SK-N-MC (cell line): Measurements from ENCODE around the gene ZNF628.

Experiments used
- DNase-seq: peaks from one replicate; pipeline ENCODE4 v3.0.0-alpha.2; 2011; ENCODE audit warnings: low read depth, low spot score
- H3K27ac ChIP-seq: fragments of 200-600 bp; sonication (generic); 2 replicates; pipeline ENCODE4 v1.5.1; 2016; ENCODE audit warnings: mixed run types
- H3K36me3 ChIP-seq: fragments of 200-600 bp; sonication (generic); 2 replicates; pipeline ENCODE4 v1.6.1; 2017; ENCODE audit warnings: antibody characterized with exemption, low read length, mixed read lengths; ENCODE audit not compliant: insufficient read depth
- H3K4me3 ChIP-seq: fragments of 200-600 bp; sonication (generic); 2 replicates; pipeline ENCODE4 v1.5.1; 2016
- H3K9ac ChIP-seq: fragments of 200-600 bp; sonication (generic); 2 replicates; pipeline ENCODE4 v1.8.0; 2017; ENCODE audit warnings: mixed run types, mixed read lengths; ENCODE audit not compliant: insufficient read length
- H3K9me3 ChIP-seq: fragments of 200-600 bp; sonication (generic); 2 replicates; pipeline ENCODE4 v1.6.1; 2017; ENCODE audit warnings: low read depth, mild to moderate bottlenecking, antibody characterized with exemption, low read length, moderate library complexity, mixed read lengths
- EZH2 ChIP-seq: fragments of 200-600 bp; sonication (generic); IDR thresholded peaks from one replicate; pipeline ENCODE4 v1.6.1; 2017; ENCODE audit warnings: antibody characterized with exemption
- FOXP2 ChIP-seq: optimal IDR thresholded peaks from 2 replicates; pipeline ENCODE3; 2011; ENCODE audit warnings: mild to moderate bottlenecking, moderate library complexity; ENCODE audit not compliant: insufficient read depth; ENCODE audit errors: extremely low read length, control extremely low read depth
- POLR2AphosphoS5 ChIP-seq: IDR thresholded peaks from 2 replicates; pipeline ENCODE4 v1.6.1; 2012; ENCODE audit warnings: mild to moderate bottlenecking, low read depth, low read length, borderline replicate concordance

The ZNF628 gene

GRCh38 chr19:55476100-55476775, at the start of gene ZNF628:
Gene ZNF628 (plus strand): TSS chr19:55476617. CDS start chr19:55479911, 3,294 bp downstream.
- peak within 1 kb of the TSS; percentile 89 for H3K4me3 ChIP-seq
- no peaks in the 10 kb centered on the region for H3K36me3 ChIP-seq
- TF ChIP-seq EZH2 (no peak), POLR2AphosphoS5 (peak; percentile 58)
- peak; percentile 89 for DNase-seq
- peak within 1 kb of the TSS; percentile 95 for H3K27ac ChIP-seq
- peak within 1 kb of the TSS; percentile 88 for H3K9ac ChIP-seq
- H3K9me3 ChIP-seq, result no peaks in the 10 kb centered on the region

- Histone ChIP-seq H3K27ac (no peak overlapping the region), H3K9me3 (no peaks in the 10 kb centered on the region), H3K4me3 (no peak overlapping the region), H3K9ac (no peak overlapping the region), H3K36me3 (no peaks in the 10 kb centered on the region)
- TF ChIP-seq POLR2AphosphoS5, result no peak
- TF ChIP-seq FOXP2, result no peak
- DNase-seq, result no peak
Observed at GRCh38 chr19:55431183-55431582, 45.2 kb upstream of the ZNF628 start.

DNA sequence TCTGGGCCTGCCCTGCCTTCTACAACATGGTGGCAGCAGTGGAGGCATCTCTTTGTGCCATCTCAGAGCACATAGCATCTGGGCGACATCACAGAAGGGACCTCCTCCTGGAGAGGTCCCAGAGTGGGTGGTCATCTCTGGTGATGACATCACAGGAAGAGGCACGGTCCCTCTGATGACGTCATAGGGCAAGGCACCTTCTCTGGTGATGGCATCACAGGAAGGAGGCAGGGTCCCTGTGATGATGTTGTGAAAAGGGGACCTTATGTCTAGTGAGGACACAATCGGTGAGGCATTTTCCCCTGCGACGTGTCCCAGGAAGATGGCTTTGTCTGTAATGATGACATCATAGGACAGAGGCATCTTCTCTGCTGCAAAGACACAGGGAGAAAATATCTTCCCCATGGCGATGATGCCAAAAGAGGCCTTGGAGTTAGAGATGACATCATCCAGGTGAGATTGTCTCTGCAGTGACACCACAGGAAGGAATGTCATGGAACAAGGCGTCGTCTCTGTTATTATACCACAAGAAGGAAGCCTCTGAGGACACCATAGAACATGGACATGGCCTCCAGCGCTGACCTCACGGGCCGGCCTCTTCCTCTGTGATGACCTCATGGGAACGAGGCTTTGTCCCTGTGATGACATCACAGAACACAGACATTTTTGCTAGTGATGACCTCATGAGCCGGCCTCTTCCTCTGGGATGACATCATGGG, 44.0 kb upstream of the ZNF628 start:
- Histone ChIP-seq H3K9ac (no peak overlapping the region), H3K27ac (no peak overlapping the region), H3K36me3 (no peaks in the 10 kb centered on the region), H3K4me3 (no peak overlapping the region), H3K9me3 (no peaks in the 10 kb centered on the region)
- no peak for DNase-seq
- TF ChIP-seq FOXP2 (no peak), EZH2 (no peak), POLR2AphosphoS5 (no peak)

GRCh38 chr19:55433292-55433691, 43.1 kb upstream of the ZNF628 start:
- H3K9ac ChIP-seq, result no peak overlapping the region
- H3K36me3 ChIP-seq, result no peaks in the 10 kb centered on the region
- TF ChIP-seq POLR2AphosphoS5, result no peak
- no peak for TF ChIP-seq EZH2
- no peak for TF ChIP-seq FOXP2
- no peaks in the 10 kb centered on the region for H3K9me3 ChIP-seq
- no peak overlapping the region for H3K27ac ChIP-seq
- H3K4me3 ChIP-seq, result no peak overlapping the region
- no peak for DNase-seq

GRCh38 chr19:55434356-55434919, 42.0 kb upstream of the ZNF628 start:
- H3K36me3 ChIP-seq, result no peaks in the 10 kb centered on the region
- TF ChIP-seq FOXP2, result no peak
- no peak for TF ChIP-seq POLR2AphosphoS5
- no peak for TF ChIP-seq EZH2
- H3K9ac ChIP-seq, result no peak overlapping the region
- H3K27ac ChIP-seq, result no peak overlapping the region
- no peak for DNase-seq
- no peak overlapping the region for H3K4me3 ChIP-seq
- H3K9me3 ChIP-seq, result no peaks in the 10 kb centered on the region

DNA sequence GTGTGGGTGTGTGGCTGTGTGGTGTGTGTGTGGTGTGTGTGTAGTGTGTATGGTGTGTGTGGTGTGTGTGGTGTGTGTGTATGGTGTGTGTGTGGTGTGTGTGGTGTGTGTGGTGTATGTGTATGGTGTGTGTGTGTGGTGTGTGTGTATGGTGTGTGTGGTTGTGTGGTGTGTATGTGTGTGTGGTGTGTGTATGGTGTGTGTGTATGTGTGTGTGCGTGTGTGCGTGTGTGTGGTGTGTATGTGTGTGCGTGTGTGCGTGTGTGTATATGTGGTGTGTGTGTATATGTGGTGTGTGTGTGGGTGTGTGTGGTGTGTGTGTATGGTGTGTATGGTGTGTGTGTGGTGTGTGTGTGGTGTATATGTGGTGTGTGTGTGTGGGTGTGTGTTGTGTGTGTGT, 41.4 kb upstream of the ZNF628 start:
- TF ChIP-seq EZH2, result no peak
- TF ChIP-seq FOXP2, result no peak
- TF ChIP-seq POLR2AphosphoS5, result no peak
- no peak overlapping the region for H3K27ac ChIP-seq
- no peaks in the 10 kb centered on the region for H3K36me3 ChIP-seq
- H3K4me3 ChIP-seq, result no peak overlapping the region
- no peaks in the 10 kb centered on the region for H3K9me3 ChIP-seq
- no peak for DNase-seq
- H3K9ac ChIP-seq, result no peak overlapping the region

DNA sequence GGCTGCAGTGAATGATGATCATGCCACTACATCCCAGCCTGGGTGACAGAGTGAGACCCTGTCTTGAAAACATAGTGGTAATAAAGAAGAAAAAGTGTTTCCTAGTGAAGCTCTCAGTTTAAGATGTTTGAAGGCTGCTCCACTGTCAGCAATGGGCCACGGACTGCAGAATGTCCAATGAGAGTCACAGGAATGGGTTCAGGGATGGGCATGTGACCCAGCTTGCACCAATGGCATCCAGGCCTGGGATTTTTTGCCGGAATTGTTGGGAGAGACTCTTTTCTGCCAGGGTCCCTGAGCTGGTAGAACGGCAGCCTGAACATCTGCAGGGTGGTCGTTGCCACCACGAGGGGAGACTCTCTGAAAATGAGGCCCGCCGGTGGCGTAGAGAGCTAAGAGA, 39.6 kb upstream of the ZNF628 start:
- no peaks in the 10 kb centered on the region for H3K36me3 ChIP-seq
- no peak for DNase-seq
- H3K4me3 ChIP-seq, result no peak overlapping the region
- H3K9me3 ChIP-seq, result no peaks in the 10 kb centered on the region
- no peak overlapping the region for H3K9ac ChIP-seq
- no peak overlapping the region for H3K27ac ChIP-seq
- TF ChIP-seq EZH2 (no peak), POLR2AphosphoS5 (no peak), FOXP2 (no peak)

DNA sequence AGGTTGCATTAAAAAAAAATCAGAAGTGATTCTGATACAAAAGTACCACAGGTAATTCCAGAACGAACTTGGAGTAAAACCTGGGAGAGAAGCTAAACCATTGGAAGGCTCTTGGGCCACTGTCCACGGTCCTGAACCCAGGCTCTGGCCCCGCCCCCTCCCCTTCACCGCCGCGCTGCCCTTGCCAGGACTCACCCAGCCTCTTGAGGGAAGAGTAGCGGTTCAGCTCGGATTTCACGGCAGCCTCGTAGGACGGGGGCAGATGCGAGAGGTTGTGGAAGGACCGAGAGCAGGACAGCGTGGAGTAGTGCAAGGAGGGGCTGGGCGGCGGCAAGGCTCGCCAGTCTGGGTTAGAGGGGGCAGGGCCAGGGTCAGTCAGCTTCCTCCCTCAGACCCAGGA, 39.0 kb upstream of the ZNF628 start:
- no peak overlapping the region for H3K4me3 ChIP-seq
- no peak for TF ChIP-seq FOXP2
- H3K27ac ChIP-seq, result no peak overlapping the region
- DNase-seq, result no peak
- H3K9me3 ChIP-seq, result no peaks in the 10 kb centered on the region
- no peaks in the 10 kb centered on the region for H3K36me3 ChIP-seq
- H3K9ac ChIP-seq, result no peak overlapping the region

GRCh38 chr19:55439052-55439451, 37.4 kb upstream of the ZNF628 start:
- Histone ChIP-seq H3K4me3 (no peak overlapping the region), H3K9me3 (no peaks in the 10 kb centered on the region), H3K27ac (no peak overlapping the region), H3K36me3 (no peaks in the 10 kb centered on the region), H3K9ac (no peak overlapping the region)
- no peak for DNase-seq
- TF ChIP-seq FOXP2, result no peak
- no peak for TF ChIP-seq EZH2
- TF ChIP-seq POLR2AphosphoS5, result no peak
